Muscle of leg (tissue), 11 donors: ENCODE data around the gene HACL1. TPM values are rescaled to one million over a fixed set of nuclear protein-coding genes. Genes with fewer than 3 reads are reported as not detected.
"Not testable (repeated sequence)": the region's sequence is repeated elsewhere in the genome, so short reads cannot be mapped to it uniquely, and the experiment has no call there.

Source experiments
- DNase-seq: peaks from one replicate; pipeline ENCODE4 v3.0.0; 2013
- H3K27ac ChIP-seq: one replicate; pipeline ENCODE4 v1.5.1; 2013; ENCODE audit warnings: mild to moderate bottlenecking, low read length, control low read depth
- H3K27me3 ChIP-seq: one replicate; pipeline ENCODE4 v1.6.1; 2013; ENCODE audit warnings: low read length; ENCODE audit not compliant: control insufficient read depth, insufficient read depth
- H3K36me3 ChIP-seq: one replicate; pipeline ENCODE4 v1.6.1; 2013; ENCODE audit warnings: low read length; ENCODE audit not compliant: control insufficient read depth, insufficient read depth
- H3K4me1 ChIP-seq: one replicate; pipeline ENCODE4 v1.6.1; 2013; ENCODE audit warnings: low read length; ENCODE audit not compliant: control insufficient read depth, insufficient read depth
- H3K4me3 ChIP-seq: one replicate; pipeline ENCODE4 v1.5.1; 2013; ENCODE audit warnings: low read length, control low read depth
- H3K9me3 ChIP-seq: replicated peaks from 2 replicates; pipeline ENCODE4 v1.6.1; 2013; ENCODE audit warnings: low read depth, low read length; ENCODE audit not compliant: control insufficient read depth
- WGBS: methylation state at CpG from one replicate; pipeline ENCODE4 v1.1.5; 2013; ENCODE audit warnings: missing lambda C conversion rate; ENCODE audit not compliant: insufficient coverage; 5-methylcytosine and 5-hydroxymethylcytosine counted together
- polyA plus RNA-seq, 8 donors: library from polyadenylated mRNA; unstranded; fragments of 120-200 nt; gene quantifications; one replicate each; pipeline versions ENCODE4 v1.2.1 to v1.2.3, GENCODE V29; 2013; ENCODE audit warnings: inconsistent platforms in 1 of 8, low replicate concordance in 1 of 8; ENCODE audit not compliant: insufficient read length in 8 of 8, insufficient read depth in 1 of 8
- total RNA-seq: library from RNA; stranded (reverse); fragments of 120-200 nt; gene quantifications from one replicate; pipeline ENCODE4 v1.2.4, GENCODE V29; 2013

HACL1 gene
- total and polyA plus RNA-seq, 9 donors: 6.6 to 11.0 (median 8.4) TPM

DNA sequence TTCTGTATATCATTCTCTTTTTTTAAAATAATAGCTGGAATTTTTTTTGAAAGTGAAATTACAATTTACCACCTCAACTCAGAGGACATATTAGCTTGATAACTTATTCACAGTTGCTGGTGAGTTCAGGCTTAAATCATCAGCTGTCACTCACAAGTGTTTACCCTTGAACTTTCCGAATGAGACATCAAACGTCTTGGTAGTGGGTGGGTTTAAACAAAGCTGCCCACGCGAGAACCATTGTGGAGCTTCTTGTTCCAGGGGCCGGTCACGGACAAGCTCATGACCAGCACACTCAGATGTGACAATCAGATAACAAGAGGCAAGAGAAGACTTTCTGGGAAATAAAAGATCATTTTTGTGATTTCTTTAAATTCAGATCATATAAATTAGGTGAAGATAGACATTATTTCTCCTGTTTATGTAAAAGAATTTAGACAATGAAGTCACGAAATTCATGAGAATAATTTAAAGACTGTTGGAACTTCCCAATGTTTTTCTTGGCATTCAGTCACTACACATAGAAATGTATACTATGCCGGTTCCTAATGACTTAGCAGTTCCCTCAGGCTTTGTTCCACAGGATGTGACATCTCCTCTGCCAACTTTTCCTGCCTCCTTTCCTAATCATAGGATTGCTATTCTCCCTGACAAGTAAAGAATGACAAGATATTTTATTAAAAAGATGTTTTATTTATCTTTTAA is 29.4 kb upstream of the HACL1 start:
- H3K9me3 ChIP-seq: no peaks in the 10 kb centered on the region
- H3K27me3 ChIP-seq: no peaks in the 10 kb centered on the region
- DNase-seq: peak; percentile 78
- no peaks in the 10 kb centered on the region for H3K36me3 ChIP-seq
- H3K4me3 ChIP-seq: peak overlapping the region; percentile 23
- peaks cover 38% of the 10 kb centered on the region for H3K4me1 ChIP-seq
- WGBS: 22% methylated on average over 5 of the region's 8 CpGs
- H3K27ac ChIP-seq: peak overlapping the region; percentile 50

GRCh38 chr3:15629860-15630597 is 28.7 kb upstream of the HACL1 start:
- Histone ChIP-seq H3K4me1 (peaks cover 31% of the 10 kb centered on the region), H3K27me3 (no peaks in the 10 kb centered on the region), H3K4me3 (peak overlapping the region; percentile 23), H3K36me3 (no peaks in the 10 kb centered on the region), H3K27ac (peak overlapping the region; percentile 50), H3K9me3 (no peaks in the 10 kb centered on the region)
- WGBS: 17% methylated on average over 1 of the region's 10 CpGs
- peak; percentile 91 for DNase-seq

- Histone ChIP-seq H3K27me3 (no peaks in the 10 kb centered on the region), H3K4me3 (no peak overlapping the region)
Measured at GRCh38 chr3:15628967-15629366, 27.6 kb upstream of the HACL1 start.

GRCh38 chr3:15623535-15624440 is 22.4 kb upstream of the HACL1 start:
- WGBS: 90% methylated on average over 2 of the region's 4 CpGs

More at GRCh38 chr3:15628967-15629366, 27.6 kb upstream of the HACL1 start:
- no peaks in the 10 kb centered on the region for H3K9me3 ChIP-seq
- H3K4me1 ChIP-seq: peaks cover 25% of the 10 kb centered on the region
- no peaks in the 10 kb centered on the region for H3K36me3 ChIP-seq
- H3K27ac ChIP-seq: no peak overlapping the region
- no peak for DNase-seq

GRCh38 chr3:15619659-15620464 is 18.5 kb upstream of the HACL1 start:
- WGBS: 67% methylated on average over 2 of the region's 8 CpGs
- H3K27ac ChIP-seq, DNase-seq, H3K36me3 ChIP-seq, H3K4me1 ChIP-seq, H3K4me3 ChIP-seq, H3K27me3 ChIP-seq, H3K9me3 ChIP-seq: not testable (repeated sequence)

More at GRCh38 chr3:15623535-15624440, 22.4 kb upstream of the HACL1 start:
- Histone ChIP-seq H3K9me3 (peaks cover 6% of the 10 kb centered on the region), H3K4me1 (no peaks in the 10 kb centered on the region), H3K36me3 (no peaks in the 10 kb centered on the region), H3K27ac (no peak overlapping the region), H3K27me3 (no peaks in the 10 kb centered on the region), H3K4me3 (no peak overlapping the region)
- DNase-seq: no peak

- H3K27ac ChIP-seq: no peak overlapping the region
- H3K27me3 ChIP-seq: no peaks in the 10 kb centered on the region
- H3K9me3 ChIP-seq: peaks cover 6% of the 10 kb centered on the region
- no peaks in the 10 kb centered on the region for H3K4me1 ChIP-seq
- H3K4me3 ChIP-seq: no peak overlapping the region
- no peaks in the 10 kb centered on the region for H3K36me3 ChIP-seq
- DNase-seq: no peak
- no CpG with 5 or more reads among the region's 6 CpGs for WGBS
Measured at GRCh38 chr3:15616053-15616452, 14.7 kb upstream of the HACL1 start.

GRCh38 chr3:15614958-15615357 is 13.6 kb upstream of the HACL1 start:
- no peak overlapping the region for H3K4me3 ChIP-seq
- DNase-seq: no peak
- H3K9me3 ChIP-seq: peaks cover under 1% of the 10 kb centered on the region
- no peak overlapping the region for H3K27ac ChIP-seq
- H3K36me3 ChIP-seq: no peaks in the 10 kb centered on the region
- no CpG with 5 or more reads among the region's 1 CpG for WGBS
- H3K27me3 ChIP-seq: no peaks in the 10 kb centered on the region
- H3K4me1 ChIP-seq: no peaks in the 10 kb centered on the region

GRCh38 chr3:15612001-15612400 is 10.6 kb upstream of the HACL1 start:
- H3K27ac ChIP-seq: no peak overlapping the region
- WGBS: no CpG with 5 or more reads among the region's 1 CpG
- H3K4me3 ChIP-seq: no peak overlapping the region
- no peaks in the 10 kb centered on the region for H3K9me3 ChIP-seq
- no peaks in the 10 kb centered on the region for H3K27me3 ChIP-seq
- DNase-seq: no peak
- H3K4me1 ChIP-seq: no peaks in the 10 kb centered on the region
- H3K36me3 ChIP-seq: no peaks in the 10 kb centered on the region

DNA sequence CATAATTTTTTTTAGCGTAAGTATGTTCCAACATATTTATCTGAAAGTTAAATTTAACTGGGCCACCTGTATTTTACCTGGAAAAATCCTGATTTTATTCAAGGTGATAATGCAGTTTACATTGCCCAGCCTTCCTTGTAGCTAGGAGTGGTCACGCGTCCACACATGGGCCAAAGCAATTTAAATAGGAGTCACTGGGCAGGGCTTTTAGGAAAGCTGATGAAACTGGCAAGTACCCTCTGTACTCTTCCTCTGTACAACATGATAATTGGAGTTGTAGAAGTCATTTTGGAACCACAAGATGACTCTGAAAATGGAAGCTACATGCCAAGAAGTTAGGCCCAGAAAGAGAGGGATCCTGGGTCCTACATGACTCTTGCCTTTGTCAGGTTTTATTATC is 9.6 kb upstream of the HACL1 start:
- no CpG with 5 or more reads among the region's 3 CpGs for WGBS
- Histone ChIP-seq H3K4me3 (no peak overlapping the region), H3K9me3 (no peaks in the 10 kb centered on the region), H3K27ac (no peak overlapping the region), H3K27me3 (no peaks in the 10 kb centered on the region), H3K36me3 (no peaks in the 10 kb centered on the region), H3K4me1 (no peaks in the 10 kb centered on the region)
- no peak for DNase-seq
